SU-DHL-6 (cell line): ENCODE measurements around the gene FANK1.
"Not testable (repeated sequence)": the region's sequence is repeated elsewhere in the genome, so short reads cannot be mapped to it uniquely, and the experiment has no call there.

Experiments
- H2AFZ ChIP-seq: fragments of 200-600 bp; sonication (generic); 2 replicates; pipeline ENCODE4 v1.6.1; 2014; ENCODE audit warnings: low read depth, mild to moderate bottlenecking, moderate library complexity, mixed read lengths, antibody characterized with exemption, low read length; ENCODE audit not compliant: severe bottlenecking
- H3F3A ChIP-seq: fragments of 200-600 bp; shearing (Covaris generic); 2 replicates; pipeline ENCODE4 v1.6.0; 2016; ENCODE audit warnings: antibody characterized with exemption, mild to moderate bottlenecking; ENCODE audit not compliant: insufficient read depth
- H3K27ac ChIP-seq: fragments of 200-600 bp; sonication (generic); 2 replicates; pipeline ENCODE4 v1.5.1; 2016; ENCODE audit warnings: low read depth, mild to moderate bottlenecking, low read length, moderate library complexity, mixed read lengths
- H3K27me3 ChIP-seq: fragments of 200-600 bp; sonication (generic), shearing (Covaris generic); 2 replicates; pipeline ENCODE4 v1.6.0; 2014; ENCODE audit warnings: mild to moderate bottlenecking, low read length
- H3K36me3 ChIP-seq: fragments of 200-600 bp; sonication (generic); 2 replicates; pipeline ENCODE4 v1.6.1; 2014; ENCODE audit warnings: mild to moderate bottlenecking, low read length, mixed read lengths
- H3K4me2 ChIP-seq: fragments of 300-600, 200-600 bp; shearing (Covaris generic), sonication (generic); 2 replicates; pipeline ENCODE4 v1.6.0; 2014; ENCODE audit warnings: low read length, low read depth, mild to moderate bottlenecking; ENCODE audit not compliant: poor library complexity, severe bottlenecking
- H3K4me3 ChIP-seq: fragments of 200-600 bp; sonication (generic); 2 replicates; pipeline ENCODE4 v1.5.1; 2014; ENCODE audit warnings: antibody characterized with exemption, low read length, mild to moderate bottlenecking, mixed read lengths; ENCODE audit not compliant: insufficient read depth, poor library complexity, severe bottlenecking
- H3K79me2 ChIP-seq: fragments of 200-600 bp; sonication (generic); 2 replicates; pipeline ENCODE4 v1.6.1; 2014; ENCODE audit warnings: mild to moderate bottlenecking, low read length, moderate library complexity; ENCODE audit not compliant: insufficient read depth
- H3K9ac ChIP-seq: fragments of 200-600 bp; sonication (generic); 2 replicates; pipeline ENCODE4 v1.7.0; 2014; ENCODE audit warnings: mild to moderate bottlenecking, low read length
- H3K9me2 ChIP-seq: fragments of 200-600 bp; sonication (generic); replicated peaks from 2 replicates; pipeline ENCODE4 v1.6.1; 2014; ENCODE audit warnings: low read length; ENCODE audit not compliant: insufficient read depth
- H3K9me3 ChIP-seq: fragments of 200-600 bp; sonication (generic); 2 replicates; pipeline ENCODE4 v1.6.1; 2014; ENCODE audit warnings: low read length, mixed read lengths; ENCODE audit not compliant: insufficient read depth
- H4K20me1 ChIP-seq: fragments of 200-600 bp; sonication (generic); 2 replicates; pipeline ENCODE4 v1.6.1; 2014; ENCODE audit warnings: low read depth, mild to moderate bottlenecking, antibody characterized with exemption, low read length, moderate library complexity, mixed read lengths
- CTCF ChIP-seq: fragments of 200-600 bp; sonication (generic); IDR thresholded peaks from one replicate; pipeline ENCODE4 v1.5.1; 2017; ENCODE audit warnings: antibody characterized with exemption, mild to moderate bottlenecking, low read length, moderate library complexity; ENCODE audit not compliant: insufficient read depth, poor library complexity, severe bottlenecking
- EZH2phosphoT487 ChIP-seq: fragments of 200-600 bp; sonication (generic), shearing (Covaris generic); conservative IDR thresholded peaks from 2 replicates; pipeline ENCODE4 v1.6.1; 2018; ENCODE audit warnings: mild to moderate bottlenecking, antibody characterized with exemption, low read length, moderate library complexity, mixed read lengths

FANK1 gene

DNA sequence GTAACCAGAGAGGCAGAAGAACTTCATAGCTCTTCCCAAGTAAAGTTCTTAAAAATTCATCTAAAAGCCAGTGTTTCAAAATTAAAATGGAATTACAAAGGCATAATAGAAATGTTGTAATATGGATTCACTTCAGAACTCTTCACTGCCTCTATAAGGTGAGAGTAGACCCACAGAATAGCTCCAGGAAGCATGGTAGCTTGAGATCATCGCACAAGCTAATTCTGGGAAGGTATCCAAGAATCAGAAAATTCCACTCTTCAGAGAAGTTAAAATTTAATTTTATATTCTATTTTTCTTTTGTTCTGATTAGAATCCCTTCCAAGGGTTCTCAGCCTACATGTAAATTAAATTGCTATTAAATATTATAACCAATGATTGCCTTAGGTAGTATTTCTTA is 13.8 kb upstream of the FANK1 start:
- Histone ChIP-seq H3K4me2 (no peak overlapping the region), H3K9me3 (no peaks in the 10 kb centered on the region), H3K36me3 (no peaks in the 10 kb centered on the region), H4K20me1 (no peaks in the 10 kb centered on the region), H2AFZ (no peak overlapping the region), H3K9ac (no peak overlapping the region), H3K27me3 (no peaks in the 10 kb centered on the region), H3K27ac (no peak overlapping the region), H3K9me2 (no peaks in the 10 kb centered on the region), H3K4me3 (no peak overlapping the region), H3F3A (no peaks in the 10 kb centered on the region), H3K79me2 (no peaks in the 10 kb centered on the region)
- TF ChIP-seq EZH2phosphoT487 (no peak), CTCF (no peak)

- Histone ChIP-seq H3K27ac (no peak overlapping the region), H4K20me1 (no peaks in the 10 kb centered on the region), H3K9me3 (no peaks in the 10 kb centered on the region), H3K4me3 (no peak overlapping the region), H3K4me2 (no peak overlapping the region), H3K79me2 (no peaks in the 10 kb centered on the region), H2AFZ (no peak overlapping the region), H3K9ac (no peak overlapping the region), H3K9me2 (no peaks in the 10 kb centered on the region), H3F3A (no peaks in the 10 kb centered on the region), H3K27me3 (no peaks in the 10 kb centered on the region), H3K36me3 (no peaks in the 10 kb centered on the region)
- TF ChIP-seq CTCF: no peak
- no peak for TF ChIP-seq EZH2phosphoT487
These were observed 13.2 kb upstream of the FANK1 start for GRCh38 chr10:125883211-125883610.

DNA sequence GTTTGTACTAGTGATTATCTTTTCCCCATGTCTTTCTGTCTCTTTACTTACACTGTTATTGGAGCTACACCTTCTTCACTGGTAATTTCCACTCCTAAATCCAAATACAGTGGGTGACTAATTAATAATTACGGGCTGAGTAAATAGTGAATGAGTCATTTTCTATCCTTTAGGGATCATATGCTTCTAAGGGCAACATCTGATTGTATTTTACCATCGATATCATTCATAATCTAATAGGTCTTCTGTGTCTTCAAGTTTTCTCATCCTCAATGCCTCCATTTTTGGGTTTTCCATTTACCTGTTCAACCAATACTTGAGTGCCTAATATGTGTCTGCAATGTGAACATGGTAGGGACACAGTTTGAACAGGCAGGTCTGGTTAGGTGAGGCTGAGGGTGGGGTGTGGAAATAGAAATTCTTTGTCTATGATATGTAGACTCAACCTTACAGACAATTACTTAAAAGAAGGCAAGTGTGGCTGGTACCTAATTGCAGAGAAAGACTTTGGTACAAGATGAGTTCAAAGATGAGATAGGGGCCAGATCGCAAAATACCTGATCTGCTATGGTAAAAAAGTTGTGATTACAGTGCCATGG is 9.4 kb upstream of the FANK1 start:
- H3K9me2 ChIP-seq: no peaks in the 10 kb centered on the region
- H3K4me2 ChIP-seq: no peak overlapping the region
- no peaks in the 10 kb centered on the region for H3K27me3 ChIP-seq
- no peak overlapping the region for H3K4me3 ChIP-seq
- TF ChIP-seq EZH2phosphoT487 (no peak), CTCF (no peak)
- H3K27ac ChIP-seq: no peak overlapping the region
- no peaks in the 10 kb centered on the region for H3K9me3 ChIP-seq
- H3F3A ChIP-seq: no peaks in the 10 kb centered on the region
- no peak overlapping the region for H2AFZ ChIP-seq
- no peaks in the 10 kb centered on the region for H3K79me2 ChIP-seq
- no peaks in the 10 kb centered on the region for H3K36me3 ChIP-seq
- no peaks in the 10 kb centered on the region for H4K20me1 ChIP-seq
- no peak overlapping the region for H3K9ac ChIP-seq

- not testable (repeated sequence) for H4K20me1 ChIP-seq, H3K27ac ChIP-seq, H3K79me2 ChIP-seq, H3K9me2 ChIP-seq, H3K4me2 ChIP-seq, H3K36me3 ChIP-seq, H3F3A ChIP-seq, H3K27me3 ChIP-seq, H3K9ac ChIP-seq, H3K4me3 ChIP-seq, H3K9me3 ChIP-seq, H2AFZ ChIP-seq
These were observed 6.9 kb upstream of the FANK1 start for GRCh38 chr10:125889441-125889840.

GRCh38 chr10:125892402-125892801 is 4.0 kb upstream of the FANK1 start:
- not testable (repeated sequence) for H3K9me3 ChIP-seq, H3K4me2 ChIP-seq, H2AFZ ChIP-seq, H3K27me3 ChIP-seq, H3K36me3 ChIP-seq, H3K9ac ChIP-seq, H3K27ac ChIP-seq, H3K4me3 ChIP-seq, H3K79me2 ChIP-seq, H3F3A ChIP-seq, H3K9me2 ChIP-seq, H4K20me1 ChIP-seq

DNA sequence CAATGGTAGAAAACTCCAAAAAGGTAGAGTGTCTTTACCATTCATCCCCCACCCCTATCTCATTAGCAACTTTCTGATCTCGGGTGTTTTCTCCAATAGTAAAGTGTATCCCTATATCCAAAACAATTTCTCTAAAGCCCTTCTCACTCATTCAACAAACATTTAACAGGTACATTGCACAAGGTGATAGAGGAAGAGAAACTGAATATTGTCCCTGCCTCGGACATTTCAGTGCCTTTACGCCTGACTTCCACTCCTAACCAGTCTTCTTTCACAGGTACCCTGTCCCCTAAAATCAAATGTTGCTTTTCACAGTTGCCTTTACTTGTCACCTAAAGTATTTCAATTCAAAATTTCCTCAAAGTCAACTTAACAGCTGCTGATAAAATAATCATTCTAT is 2.2 kb upstream of the FANK1 start:
- H3K79me2 ChIP-seq, H3K9me3 ChIP-seq, H3K4me3 ChIP-seq, H3K9ac ChIP-seq, H4K20me1 ChIP-seq, H2AFZ ChIP-seq, H3K9me2 ChIP-seq, H3F3A ChIP-seq, H3K36me3 ChIP-seq, H3K27ac ChIP-seq, H3K27me3 ChIP-seq, H3K4me2 ChIP-seq: not testable (repeated sequence)
